ENCODE results near the gene DNAH5.

DNAH5 gene

DNA sequence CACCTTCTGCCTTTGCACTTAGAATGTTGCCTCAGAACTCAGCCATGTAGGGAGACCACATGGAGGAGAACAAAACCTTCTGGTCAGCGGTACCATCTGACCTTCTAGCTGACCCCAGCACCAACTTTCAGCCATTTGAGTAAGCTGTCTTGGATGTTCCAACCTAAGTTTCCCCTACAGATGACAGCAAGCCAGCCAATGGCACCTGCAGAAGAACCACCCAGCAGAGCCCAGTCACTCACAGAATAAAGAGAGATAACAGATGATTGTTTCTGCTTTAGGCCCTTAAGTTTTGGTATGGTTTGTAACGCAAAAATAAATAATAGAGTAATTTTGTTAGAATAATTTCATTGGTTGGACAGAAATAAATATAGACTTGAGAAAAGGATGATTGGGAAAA, 10.4 kb downstream of the DNAH5 start:
- no peak for DNase-seq

DNA sequence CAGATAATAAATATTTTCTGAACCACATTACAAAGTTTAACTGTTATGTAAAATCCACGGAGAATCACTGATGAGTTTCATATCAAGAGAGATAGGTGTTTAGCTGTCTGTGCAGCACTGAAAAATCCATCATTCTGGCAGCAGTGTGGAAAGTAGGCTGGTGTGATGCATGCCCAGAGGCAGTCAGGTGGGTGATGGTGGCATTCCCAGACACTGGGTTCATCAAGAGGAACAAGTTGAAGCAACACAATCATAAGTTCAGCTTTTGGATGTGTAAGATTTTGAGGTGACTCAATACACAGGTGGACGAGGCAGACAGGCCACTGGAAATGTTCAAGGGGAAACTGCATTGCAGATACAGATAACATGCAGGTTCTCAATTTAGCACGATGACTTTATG, 11.9 kb downstream of the DNAH5 start:
- DNase-seq = no peak

DNA sequence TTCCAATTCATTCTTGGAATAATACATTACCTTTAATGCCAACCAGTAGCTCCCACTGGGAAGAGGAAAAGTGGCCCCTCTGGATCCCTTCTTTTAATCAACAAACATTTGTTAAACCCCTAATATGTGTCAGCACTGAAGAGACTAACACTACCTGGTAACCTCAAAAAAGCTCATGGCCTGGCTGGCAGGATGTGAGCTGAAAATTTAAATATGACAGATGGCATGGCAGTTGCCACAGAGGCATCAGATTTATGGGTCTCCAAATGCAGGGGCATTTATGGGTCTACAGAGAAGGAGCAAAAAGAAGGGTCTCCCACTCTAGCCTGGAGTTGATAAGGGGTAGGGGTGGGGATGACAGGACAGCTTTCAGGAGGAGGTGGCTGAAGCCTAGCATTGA, 12.5 kb downstream of the DNAH5 start:
- no peak for DNase-seq

DNA sequence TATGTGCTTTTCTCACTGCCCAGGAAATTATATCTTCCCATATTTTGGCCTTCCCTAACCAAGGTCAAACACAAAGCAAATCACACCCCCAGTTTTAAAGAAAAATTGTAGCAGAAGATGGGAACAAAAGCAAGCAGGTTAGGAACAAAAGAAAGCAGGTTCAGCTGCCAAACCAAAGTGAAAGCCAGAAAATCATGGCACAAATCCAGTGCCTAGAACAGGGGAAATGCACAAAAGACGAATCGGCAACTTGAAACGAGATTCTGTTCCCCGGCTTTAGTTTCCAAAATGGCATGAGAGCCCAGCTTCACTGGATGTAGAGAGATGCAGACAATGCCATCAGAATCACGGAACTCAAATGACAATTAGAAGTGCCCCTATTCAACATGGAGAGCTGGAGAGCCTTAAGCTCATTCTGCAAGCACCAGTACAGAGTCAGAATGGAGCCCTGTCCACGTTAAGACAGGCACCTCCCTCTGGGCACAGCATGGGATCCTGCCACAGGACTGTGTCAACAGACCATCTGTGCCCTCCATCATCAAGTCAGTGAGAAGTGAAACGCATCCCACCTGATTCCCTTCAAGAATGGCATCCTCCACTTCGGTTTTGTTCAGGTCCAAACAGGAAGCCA, 13.8 kb downstream of the DNAH5 start:
- no peak for DNase-seq

DNA sequence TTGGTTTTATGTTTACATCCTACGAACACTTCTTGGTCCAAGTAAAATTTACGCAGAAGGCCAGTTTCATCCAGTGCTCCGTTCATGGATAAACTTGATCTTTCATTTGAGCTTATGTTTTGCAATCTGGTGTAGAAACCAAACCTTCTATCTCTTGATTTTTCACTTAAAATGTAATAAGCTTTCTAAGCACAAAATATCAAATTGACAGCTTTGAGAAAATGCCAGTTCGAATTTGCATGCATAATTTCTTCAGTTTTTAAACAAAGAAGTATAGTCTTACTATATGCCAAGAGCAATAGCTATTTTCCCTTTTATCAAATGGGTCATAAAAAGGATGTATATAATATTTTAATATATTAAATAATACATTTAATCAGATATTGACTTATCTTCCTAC, 17.8 kb downstream of the DNAH5 start:
- no peak for DNase-seq

DNA sequence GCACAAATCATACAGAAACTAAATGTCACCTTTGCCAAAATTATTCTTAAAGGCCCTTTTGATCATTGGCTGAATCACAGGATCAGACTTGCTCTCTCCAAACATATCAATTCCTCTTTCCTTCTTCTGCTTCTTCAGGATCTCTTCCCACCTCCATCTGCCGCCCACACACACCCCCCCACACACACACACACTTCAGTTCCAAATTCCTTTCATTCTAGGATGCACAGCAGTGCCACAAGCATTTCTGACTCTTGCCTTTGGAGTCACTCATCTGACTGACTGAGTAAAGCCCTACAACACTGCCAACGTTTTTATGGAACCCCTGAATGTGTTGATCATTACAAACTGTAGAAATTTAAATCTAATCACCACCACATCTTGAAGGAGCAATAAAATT, 22.9 kb downstream of the DNAH5 start:
- no peak for DNase-seq

DNA sequence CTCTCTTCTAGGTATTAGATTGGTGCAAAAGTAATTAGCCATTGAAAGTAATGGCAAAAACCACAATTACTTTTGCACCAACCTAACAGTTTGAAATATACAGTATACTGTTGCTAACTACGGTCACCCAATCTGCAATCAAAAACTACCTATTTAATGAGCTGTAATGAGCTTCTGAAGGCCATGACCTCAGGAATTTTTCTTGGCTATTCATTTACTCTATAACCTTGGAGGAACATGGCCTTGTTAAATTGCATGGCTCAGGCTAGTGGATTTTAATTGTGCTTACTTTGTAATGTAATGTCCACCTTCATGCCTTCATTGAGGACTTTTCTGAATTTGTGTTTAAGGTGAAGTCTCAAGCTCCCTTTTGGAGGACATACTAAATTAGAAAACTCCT, 24.7 kb downstream of the DNAH5 start:
- no peak for DNase-seq

DNA sequence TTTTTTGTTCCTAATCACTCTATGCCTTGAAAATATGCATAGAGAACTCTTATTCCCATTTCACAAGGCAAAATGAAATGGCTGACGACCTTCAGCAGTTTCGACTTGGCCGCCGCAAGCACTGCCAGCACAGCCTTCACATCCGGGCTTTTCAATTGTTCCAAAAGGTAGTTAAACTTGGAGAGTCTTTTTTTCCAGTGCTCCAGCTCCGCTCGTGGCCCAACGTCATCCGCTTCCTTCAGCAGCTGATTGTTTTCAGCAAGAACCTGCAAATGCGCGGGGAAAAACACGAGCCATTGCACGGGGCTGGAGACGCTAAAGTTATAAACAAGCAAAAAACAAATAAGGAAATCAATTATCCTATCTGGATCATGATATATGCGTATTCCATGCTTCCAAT, 25.4 kb downstream of the DNAH5 start:
- no peak for DNase-seq

DNA sequence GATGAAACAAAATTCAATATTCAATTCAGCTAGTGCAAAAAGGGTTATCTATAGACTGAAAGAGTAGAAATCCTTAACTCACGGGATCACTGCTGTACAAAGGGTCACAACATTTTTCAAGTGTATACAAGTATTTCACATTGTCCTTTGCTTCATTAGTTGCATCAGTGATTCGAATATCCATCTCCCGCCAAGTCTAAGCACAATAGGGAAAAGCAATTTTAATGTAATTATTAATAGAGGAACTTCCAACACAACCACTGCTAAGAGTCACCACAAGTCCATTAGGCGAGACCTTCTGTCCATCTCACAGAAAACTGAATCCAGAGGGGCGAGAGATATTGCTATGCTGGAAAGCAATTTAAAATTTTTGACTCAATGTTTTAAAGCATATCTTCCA, 27.4 kb downstream of the DNAH5 start:
- DNase-seq = no peak

DNA sequence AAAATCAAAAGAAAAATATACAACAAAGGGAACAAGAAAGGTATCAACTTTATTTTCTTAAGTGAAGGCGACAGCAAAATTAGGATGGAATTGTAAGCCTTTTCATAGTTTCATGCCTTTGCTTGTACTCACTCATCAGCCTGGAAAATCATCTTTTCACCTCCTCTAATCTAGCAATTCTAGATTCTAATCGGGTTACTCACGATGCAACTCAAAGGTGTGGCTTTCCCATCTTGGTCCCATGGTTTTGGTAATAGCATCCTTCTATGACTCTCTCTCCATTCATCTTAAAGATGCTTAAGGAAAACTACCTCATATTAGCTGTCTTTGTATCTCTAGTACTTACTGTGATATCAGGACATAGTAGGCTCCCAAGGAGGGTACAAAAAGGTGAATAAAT, 30.5 kb downstream of the DNAH5 start:
- DNase-seq = no peak

DNA sequence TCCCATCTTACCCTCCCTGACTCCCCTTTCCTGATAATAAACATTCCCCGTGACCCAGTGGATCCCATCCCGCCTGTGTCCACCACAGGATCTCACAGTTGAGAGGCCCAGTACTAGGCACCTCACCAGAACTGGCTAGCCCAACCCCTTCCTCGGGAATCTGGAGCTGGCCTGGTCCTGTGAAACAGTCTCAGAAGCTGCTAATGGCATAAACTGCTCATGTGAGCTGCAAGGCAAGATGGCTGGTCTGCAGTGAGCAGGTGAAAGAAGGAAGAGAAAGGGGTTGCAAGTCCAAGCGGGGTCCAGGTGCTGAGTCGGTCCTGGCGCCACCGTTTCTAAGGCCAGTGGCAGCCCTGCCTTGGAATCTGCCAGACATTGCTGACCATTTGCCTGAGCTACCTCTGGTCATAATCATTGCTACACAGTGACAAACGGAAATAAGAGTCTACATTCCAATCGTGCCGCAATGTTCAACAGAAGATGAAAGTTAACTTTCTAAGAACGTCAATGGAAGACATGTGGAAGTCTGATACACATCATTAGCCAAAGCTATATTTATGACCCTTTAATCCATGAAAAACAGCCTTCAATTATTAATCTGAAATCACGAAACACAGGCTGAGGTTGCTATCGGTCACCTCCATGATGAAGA, 33.7 kb downstream of the DNAH5 start:
- no peak for DNase-seq

DNA sequence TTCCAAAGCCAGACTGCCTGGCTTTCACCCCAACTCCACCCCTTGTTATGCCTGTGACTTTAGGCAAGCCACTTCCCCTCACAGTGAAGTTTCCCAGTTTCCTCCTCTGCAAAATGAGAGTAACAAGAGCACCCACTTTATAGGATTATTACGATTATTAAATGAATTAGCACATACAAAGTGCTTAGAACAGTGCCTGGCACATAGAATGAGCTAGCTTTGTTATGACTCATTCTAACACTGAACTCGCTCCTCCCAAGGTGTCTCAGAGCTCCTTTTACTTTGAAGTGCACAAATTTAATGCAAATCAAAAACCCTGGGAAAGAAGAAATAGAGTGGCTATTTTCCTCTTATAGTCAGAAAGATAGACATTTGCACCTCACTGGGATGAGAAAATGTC, 34.3 kb downstream of the DNAH5 start:
- DNase-seq = no peak

DNA sequence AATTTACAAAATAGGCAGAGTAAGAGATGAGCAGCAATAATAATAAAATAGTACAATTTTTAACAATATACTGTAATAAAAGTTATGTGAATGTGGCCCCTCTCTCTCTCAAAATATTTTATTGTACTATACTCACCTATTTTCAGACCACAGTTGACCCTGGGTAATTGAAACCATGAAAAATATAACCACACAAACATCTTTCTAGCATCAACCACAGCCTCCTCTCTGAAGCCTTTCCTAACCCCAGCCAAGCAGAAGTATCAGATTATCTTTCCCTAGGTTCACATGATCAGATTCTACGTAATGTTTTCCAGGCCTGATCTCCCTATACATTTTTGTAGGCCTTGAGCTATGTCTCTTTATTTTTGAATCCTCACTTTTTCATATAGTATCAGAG, 35.2 kb downstream of the DNAH5 start:
- DNase-seq = no peak

DNA sequence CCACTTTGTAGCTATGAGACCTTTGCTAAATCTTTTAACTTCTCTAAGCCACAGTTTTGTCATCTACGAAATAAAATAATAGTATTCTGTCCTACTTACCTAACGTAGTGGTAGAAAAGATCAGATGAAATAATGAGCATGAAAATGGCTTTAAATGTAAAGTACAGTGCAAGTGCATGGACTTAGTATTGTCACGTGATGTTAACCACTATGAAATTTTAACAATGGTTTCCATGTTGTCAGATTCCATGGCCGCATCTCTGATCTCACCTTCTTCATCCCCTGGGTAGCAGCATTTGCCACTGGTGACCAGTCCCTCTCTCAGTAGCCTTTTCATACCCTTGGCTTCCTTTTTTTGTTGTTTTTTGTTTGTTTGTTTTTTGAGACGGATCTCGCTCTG, 45.9 kb downstream of the DNAH5 start:
- DNase-seq = no peak

DNA sequence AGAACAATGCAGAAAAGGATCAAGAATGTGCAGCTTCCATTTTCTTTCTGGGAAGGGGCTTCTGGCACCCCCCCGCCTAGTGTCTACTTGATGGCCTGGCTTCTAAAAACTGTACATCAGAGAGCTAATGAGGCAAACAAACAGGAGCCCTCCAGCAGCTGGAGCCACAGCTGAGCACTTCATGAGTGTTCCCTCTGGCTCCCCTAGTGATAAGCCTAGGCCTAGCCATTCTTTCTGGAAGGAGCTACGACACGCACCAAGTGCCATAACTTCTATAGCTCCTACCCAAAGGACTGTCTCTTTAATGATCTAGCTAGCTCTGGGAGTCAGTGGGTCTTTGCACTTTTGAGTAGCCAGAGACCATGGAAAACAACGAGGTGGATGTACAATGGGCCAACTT, 66.1 kb downstream of the DNAH5 start:
- DNase-seq = no peak

DNA sequence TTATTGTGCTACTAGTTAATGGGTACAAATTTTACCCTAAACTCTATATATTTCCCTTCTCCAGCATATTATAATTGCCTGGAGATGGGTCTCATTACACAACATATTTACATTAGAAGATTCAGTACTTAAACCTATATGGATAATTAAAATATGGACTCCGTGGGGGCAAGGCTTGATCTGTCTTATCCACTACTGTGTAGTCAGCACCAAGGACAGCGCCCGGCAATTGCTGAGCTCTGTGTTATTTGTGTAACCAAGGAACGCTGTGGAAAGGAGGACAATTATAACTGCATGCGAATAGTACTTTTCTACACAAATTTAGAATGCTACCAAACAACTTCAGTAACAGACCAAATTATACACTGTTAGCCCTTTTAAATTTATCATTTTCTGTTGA, 77.7 kb downstream of the DNAH5 start:
- DNase-seq = peak; percentile 72

DNA sequence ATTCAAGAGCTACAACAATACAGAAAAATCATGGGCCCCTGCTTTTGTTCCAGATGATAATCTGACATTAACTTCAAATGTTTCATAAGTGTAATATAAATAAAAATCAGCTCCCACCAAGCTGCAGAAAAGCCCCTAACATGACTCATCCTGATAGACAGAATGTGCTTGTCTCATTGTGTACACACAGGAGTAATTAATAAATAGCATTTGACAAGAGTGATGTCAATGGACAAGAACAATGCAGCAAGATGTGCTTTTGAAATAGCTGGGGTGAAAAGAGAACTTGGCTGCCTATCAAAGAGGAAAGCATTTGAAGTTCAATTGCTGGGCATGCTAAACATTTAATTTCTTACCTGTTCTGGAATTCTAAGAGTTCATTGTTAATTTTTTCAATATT, 79.2 kb downstream of the DNAH5 start:
- DNase-seq = no peak

DNA sequence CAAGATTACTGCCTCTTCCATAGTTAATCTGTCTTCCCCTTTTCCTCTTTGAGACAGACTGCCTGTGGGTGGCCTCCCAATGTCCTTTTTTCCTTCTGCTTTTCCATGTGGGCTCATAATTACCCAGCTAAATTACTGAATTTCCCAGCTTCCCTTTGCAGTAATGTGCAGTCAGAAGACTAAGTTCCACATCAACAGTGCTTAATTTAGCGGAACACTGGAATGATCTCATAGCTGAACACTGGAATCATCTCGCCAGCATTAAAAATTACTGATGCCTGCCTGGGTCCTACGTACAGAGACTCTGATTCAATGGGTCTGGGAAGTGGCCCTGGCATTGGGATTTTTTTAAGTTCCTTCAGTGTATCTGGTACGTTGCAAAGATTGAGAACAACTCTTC, 84.3 kb downstream of the DNAH5 start:
- no peak for DNase-seq

DNA sequence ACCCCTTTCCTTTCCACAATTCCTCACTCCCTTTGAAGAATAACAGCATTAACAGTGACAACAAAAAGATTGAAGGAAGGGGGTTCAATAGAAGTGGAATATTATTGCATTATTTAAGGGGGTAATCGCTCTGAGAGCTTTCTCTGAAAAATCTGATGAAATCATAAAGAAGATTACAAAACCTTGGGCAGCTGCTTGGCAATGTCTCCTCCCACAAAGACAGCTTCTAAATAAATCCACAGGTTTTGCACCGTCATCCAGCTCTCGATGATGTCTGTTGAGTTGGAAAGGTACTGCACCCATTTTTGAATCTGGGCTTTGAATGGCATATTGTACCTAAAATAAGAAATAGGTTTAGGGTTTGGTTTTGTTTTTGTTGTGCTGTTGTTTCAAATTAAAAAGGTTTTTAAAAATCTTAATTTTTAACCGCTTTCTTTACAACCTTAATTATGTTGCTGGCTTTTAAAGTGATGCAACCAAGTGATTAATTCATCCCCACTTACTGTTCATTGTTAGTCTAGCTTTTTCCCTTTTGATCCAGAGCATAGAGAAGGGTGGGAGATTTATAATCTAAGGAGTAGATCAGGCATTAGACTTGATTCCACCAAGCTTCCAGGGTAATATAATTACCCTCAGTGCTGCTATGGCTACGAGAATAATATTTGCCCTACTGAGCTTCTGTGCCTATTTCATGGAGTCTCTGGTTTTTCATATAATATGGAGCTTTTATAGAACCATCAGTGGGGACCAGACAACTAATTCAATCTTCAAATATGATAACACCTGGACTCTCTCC, 85.0 kb downstream of the DNAH5 start:
- DNase-seq = peak; percentile 2

DNA sequence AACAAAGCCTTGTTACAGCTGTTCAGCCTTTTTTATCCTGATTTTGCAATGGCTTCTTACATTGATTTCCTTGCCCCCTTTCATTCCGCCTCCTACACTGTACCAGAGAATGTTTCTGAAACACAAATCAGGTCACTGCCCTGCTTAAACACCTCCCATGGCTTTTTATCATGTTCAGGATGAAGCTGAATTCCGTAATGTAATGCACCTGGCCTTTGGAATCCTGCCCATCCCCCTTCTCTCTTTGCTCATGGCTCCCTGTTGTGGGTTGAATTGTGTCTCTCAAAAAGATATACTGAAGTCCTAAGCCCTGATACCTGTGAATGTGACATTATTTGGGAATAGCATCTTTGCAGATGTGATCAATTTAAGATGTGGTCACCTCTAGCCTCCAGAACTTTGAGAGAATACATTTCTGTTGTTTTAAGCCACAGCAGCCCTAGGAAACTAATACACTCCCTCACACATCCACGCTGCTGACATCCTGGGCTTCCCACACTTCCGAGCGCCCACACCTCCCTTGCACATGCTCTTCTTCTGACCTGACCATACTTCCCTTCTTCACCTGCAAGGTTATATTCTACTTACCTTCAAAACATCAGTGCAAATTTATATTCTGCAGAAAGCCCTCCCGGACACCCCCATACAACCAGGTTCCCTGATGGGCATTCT, 101.2 kb downstream of the DNAH5 start:
- DNase-seq = no peak

DNA sequence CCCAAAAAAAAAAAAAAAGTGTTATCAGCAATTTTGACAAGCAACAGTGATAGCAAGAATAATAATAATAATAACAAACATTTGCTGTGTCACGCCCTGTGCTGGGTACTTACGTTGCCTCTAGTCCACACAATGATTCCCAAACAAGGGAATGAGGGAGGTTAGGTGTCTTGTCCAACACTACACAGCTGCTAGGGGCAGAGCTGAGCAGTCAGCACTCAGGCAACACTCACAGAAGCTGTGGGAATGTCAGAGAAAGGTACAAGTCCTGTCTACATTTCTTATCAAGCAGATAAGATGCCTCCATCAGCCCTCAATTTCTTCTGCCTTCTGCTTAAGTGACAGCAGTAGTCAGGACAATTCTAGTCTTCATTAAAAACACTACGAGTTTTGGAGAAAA, 111.0 kb downstream of the DNAH5 start:
- no peak for DNase-seq

DNA sequence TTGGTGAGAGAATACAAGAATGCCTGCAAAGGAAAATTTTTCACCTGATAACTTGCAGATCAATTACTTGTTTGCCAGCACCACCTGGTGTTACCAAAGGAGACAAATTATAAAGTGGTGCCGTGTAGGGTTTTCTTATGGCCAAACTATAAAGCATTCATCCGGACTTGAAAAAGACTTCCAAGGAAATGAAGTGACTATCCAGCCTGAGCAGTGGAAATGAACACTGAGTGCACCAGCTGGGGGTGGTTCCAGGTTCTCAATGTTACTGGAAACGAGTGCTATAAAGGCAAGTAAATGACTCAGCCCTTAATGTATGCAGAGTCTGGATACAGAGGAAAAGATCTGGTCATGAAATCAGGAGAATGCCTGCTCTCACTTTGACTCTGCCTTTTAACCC, 113.1 kb downstream of the DNAH5 start:
- peak; percentile 4 for DNase-seq

DNA sequence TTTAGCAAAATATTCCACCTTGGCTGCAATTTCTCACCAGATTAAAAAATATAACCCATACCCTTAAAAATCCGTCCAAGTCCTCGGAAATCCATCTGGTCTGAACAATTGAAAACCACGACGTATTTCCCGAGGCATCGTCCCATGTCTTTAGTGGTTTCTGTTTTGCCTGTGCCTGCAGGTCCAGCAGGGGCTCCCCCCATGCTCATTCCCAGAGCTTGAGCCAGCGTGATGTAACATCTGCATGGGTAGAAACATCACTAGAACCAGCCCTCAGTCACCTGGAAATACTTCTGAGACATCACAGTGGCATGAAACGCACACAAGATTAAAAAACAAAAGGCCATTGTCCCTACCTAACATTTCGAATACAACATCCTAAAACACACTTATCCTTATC, 114.0 kb downstream of the DNAH5 start:
- DNase-seq = no peak

DNA sequence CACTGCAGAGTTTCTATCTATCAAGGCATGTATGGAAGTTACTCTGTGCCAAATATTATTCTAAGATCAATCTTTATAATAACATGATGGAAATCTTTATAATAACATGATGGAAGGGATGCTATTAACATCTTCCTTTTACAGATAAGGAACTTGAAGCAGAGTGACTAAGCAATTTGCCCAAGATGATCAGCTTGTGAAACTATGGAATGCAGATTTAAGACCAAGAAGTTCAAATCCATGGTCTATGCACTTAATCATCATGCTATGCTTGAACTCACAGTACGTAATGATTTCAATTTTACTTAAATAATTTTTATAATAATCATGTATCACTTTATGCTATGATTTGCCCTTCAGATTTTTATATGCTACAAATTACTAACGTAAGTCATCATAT, 123.1 kb downstream of the DNAH5 start:
- DNase-seq = no peak

Data from hematopoietic multipotent progenitor cell treated with erythropoietin and hydrocortisone succinate and interleukin-3 and kit ligand, for 4 days (in vitro differentiated cells).